ENCODE results near the gene SPTBN1. TPM values are rescaled to one million over a fixed set of nuclear protein-coding genes. Genes with fewer than 3 reads are reported as not detected.

The SPTBN1 gene
- total and polyA plus RNA-seq, 2 of the 13 experiments (the other 11 are each of a cell fraction or from before 2014, with no cell fraction given): 123 to 299 TPM

DNA sequence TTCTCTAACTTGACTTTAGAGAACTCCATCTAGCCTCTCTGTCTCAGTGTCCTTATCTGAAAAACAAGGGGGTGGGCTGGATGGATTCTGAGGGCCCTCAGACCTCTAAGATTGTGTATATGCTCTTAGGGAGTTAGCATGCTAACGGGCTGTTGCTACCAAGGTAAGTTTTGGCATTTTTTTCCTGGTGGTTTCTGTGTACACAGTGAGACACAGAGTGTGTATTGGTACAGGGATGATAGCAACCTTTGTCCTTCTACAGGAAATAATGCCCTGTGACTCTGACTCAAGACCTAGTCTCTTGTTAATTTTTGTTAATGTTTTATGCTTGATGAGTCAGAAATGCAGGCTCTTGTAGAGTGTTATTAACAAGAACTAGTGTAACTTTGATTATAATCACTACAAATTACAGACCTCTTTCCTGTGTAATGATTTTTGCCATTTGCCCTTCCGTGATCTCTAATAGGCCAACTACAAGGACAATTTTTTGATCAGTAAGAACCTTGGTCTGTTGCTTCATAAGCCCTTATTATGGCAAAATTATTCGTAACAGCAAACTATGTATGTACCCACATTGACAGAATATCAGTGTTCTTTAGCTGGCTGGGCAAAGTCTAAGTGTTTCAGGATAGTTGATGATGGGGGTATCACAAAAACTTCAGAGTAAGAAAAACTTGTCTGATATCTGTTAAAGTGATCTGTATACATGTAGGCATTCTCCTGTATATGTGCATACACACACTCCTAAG is 89.7 kb downstream of the SPTBN1 start (continued):
- TF ChIP-seq, protein P1, sequence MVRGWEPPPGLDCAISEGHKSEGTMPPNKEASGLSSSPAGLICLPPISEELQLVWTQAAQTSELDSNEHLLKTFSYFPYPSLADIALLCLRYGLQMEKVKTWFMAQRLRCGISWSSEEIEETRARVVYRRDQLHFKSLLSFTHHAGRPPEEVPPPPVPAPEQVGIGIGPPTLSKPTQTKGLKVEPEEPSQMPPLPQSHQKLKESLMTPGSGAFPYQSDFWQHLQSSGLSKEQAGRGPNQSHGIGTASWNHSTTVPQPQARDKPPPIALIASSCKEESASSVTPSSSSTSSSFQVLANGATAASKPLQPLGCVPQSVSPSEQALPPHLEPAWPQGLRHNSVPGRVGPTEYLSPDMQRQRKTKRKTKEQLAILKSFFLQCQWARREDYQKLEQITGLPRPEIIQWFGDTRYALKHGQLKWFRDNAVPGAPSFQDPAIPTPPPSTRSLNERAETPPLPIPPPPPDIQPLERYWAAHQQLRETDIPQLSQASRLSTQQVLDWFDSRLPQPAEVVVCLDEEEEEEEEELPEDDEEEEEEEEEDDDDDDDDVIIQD (CRISPR knock-in tag; IDR thresholded peaks at IDR 0.05; ENCODE audit: low read depth): peak; percentile 78
- TF ChIP-seq, protein P2, sequence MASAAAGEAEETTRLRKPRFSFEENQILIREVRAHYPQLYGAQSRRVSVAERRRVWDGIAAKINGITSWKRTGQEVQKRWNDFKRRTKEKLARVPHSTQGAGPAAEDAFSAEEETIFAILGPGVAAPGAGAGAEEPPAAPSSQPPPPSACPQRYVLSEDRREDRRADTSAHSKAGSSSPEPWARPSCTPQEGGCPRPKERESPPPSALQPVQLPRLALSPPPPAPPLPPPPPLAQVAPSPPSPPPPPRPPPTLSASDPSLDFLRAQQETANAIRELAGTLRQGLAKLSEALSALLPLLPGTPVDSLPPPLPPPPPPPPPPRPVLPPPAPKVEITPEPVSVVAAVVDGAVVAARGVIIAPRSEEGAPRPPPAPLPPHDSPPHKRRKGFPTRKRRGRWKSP (CRISPR knock-in tag; IDR thresholded peaks at IDR 0.05): peak; percentile 43; the same call in 1 of the 2 replicates
- TF ChIP-seq FOXM1 (CRISPR knock-in tag; IDR thresholded peaks at IDR 0.05): no peak
- no peak for TF ChIP-seq ZNF335 (CRISPR knock-in tag; IDR thresholded peaks at IDR 0.05)
- TF ChIP-seq, protein P3, sequence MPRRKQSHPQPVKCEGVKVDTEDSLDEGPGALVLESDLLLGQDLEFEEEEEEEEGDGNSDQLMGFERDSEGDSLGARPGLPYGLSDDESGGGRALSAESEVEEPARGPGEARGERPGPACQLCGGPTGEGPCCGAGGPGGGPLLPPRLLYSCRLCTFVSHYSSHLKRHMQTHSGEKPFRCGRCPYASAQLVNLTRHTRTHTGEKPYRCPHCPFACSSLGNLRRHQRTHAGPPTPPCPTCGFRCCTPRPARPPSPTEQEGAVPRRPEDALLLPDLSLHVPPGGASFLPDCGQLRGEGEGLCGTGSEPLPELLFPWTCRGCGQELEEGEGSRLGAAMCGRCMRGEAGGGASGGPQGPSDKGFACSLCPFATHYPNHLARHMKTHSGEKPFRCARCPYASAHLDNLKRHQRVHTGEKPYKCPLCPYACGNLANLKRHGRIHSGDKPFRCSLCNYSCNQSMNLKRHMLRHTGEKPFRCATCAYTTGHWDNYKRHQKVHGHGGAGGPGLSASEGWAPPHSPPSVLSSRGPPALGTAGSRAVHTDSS (CRISPR knock-in tag; conservative IDR thresholded peaks at IDR 0.05): no peak
- no peak for TF ChIP-seq ZSCAN31 (CRISPR knock-in tag; IDR thresholded peaks at IDR 0.05; ENCODE audit: low read depth)
- TF ChIP-seq CREB1 (IDR thresholded peaks at IDR 0.05): peak; percentile 50
- peak; percentile 60 for TF ChIP-seq CREB1 (CRISPR knock-in tag; IDR thresholded peaks at IDR 0.05)
- no peak for TF ChIP-seq SUZ12 (IDR thresholded peaks at IDR 0.05; ENCODE audit: low read depth, low read length)
- TF ChIP-seq PHF20 (CRISPR knock-in tag; IDR thresholded peaks at IDR 0.05): no peak
- TF ChIP-seq, protein P4, sequence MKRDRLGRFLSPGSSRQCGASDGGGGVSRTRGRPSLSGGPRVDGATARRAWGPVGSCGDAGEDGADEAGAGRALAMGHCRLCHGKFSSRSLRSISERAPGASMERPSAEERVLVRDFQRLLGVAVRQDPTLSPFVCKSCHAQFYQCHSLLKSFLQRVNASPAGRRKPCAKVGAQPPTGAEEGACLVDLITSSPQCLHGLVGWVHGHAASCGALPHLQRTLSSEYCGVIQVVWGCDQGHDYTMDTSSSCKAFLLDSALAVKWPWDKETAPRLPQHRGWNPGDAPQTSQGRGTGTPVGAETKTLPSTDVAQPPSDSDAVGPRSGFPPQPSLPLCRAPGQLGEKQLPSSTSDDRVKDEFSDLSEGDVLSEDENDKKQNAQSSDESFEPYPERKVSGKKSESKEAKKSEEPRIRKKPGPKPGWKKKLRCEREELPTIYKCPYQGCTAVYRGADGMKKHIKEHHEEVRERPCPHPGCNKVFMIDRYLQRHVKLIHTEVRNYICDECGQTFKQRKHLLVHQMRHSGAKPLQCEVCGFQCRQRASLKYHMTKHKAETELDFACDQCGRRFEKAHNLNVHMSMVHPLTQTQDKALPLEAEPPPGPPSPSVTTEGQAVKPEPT (CRISPR knock-in tag; IDR thresholded peaks at IDR 0.05; ENCODE audit: low read depth): no peak
- TF ChIP-seq, protein P5, sequence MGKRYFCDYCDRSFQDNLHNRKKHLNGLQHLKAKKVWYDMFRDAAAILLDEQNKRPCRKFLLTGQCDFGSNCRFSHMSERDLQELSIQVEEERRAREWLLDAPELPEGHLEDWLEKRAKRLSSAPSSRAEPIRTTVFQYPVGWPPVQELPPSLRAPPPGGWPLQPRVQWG (CRISPR knock-in tag; IDR thresholded peaks at IDR 0.05; ENCODE audit: borderline replicate concordance, low read depth): no peak
- TF ChIP-seq FOXK1 (CRISPR knock-in tag; IDR thresholded peaks at IDR 0.05; ENCODE audit: borderline replicate concordance, low read depth): peak; percentile 74; the same call in 1 of the 2 replicates
- no peak for TF ChIP-seq TMF1 (CRISPR knock-in tag; IDR thresholded peaks at IDR 0.05; ENCODE audit: low read depth)
- TF ChIP-seq GATAD1 (CRISPR knock-in tag; IDR thresholded peaks at IDR 0.05): 0 out of 2 replicates have a peak, but pooled peaks have one; percentile 45
